HEK293 (cell line): Measurements from ENCODE around the gene NUFIP2.

Experiments
- GLI4 ChIP-seq: fragments of 450-650 bp; formaldehyde crosslinking; IDR thresholded peaks from 2 replicates; pipeline ENCODE4 v1.5.1; 2016; ENCODE audit warnings: missing biosample characterization, missing genetic modification characterization
- SALL2 ChIP-seq: fragments of 450-650 bp; formaldehyde crosslinking; IDR thresholded peaks from 2 replicates; pipeline ENCODE4 v1.5.0; 2017; ENCODE audit warnings: missing biosample characterization, mild to moderate bottlenecking, missing genetic modification characterization, borderline replicate concordance
- ZNF146 ChIP-seq: fragments of 450-650 bp; formaldehyde crosslinking; IDR thresholded peaks from 2 replicates; pipeline ENCODE4 v1.5.1; 2016; ENCODE audit warnings: missing biosample characterization, missing genetic modification characterization
- ZNF169 ChIP-seq: fragments of 450-650 bp; formaldehyde crosslinking; IDR thresholded peaks from 2 replicates; pipeline ENCODE4 v1.5.1; 2016; ENCODE audit warnings: missing biosample characterization, missing genetic modification characterization
- ZNF354C ChIP-seq: fragments of 450-650 bp; formaldehyde crosslinking; IDR thresholded peaks from 2 replicates; pipeline ENCODE4 v1.5.1; 2016; ENCODE audit warnings: missing biosample characterization, missing genetic modification characterization, low read depth, borderline replicate concordance
- ZNF558 ChIP-seq: fragments of 450-650 bp; formaldehyde crosslinking; IDR thresholded peaks from 2 replicates; pipeline ENCODE4 v1.5.1; 2016; ENCODE audit warnings: missing biosample characterization, missing genetic modification characterization
- TF ChIP-seq, protein P1 (sequence below): IDR thresholded peaks from 2 replicates; pipeline ENCODE4 v1.6.1; 2011; ENCODE audit warnings: mild to moderate bottlenecking, low read depth, low read length, borderline replicate concordance
- TF ChIP-seq, protein P2 (sequence below): fragments of 450-650 bp; formaldehyde crosslinking; IDR thresholded peaks from 2 replicates; pipeline ENCODE4 v1.5.1; 2016; ENCODE audit warnings: missing biosample characterization, missing genetic modification characterization
- TF ChIP-seq, protein P3 (sequence below): fragments of 450-650 bp; formaldehyde crosslinking; conservative IDR thresholded peaks from 2 replicates; pipeline ENCODE4 v1.5.1; 2016; ENCODE audit warnings: low read depth, missing biosample characterization, missing genetic modification characterization
- TF ChIP-seq, protein P4 (sequence below): fragments of 450-650 bp; formaldehyde crosslinking; IDR thresholded peaks from 2 replicates; pipeline ENCODE4 v1.5.1; 2016; ENCODE audit warnings: missing biosample characterization, missing genetic modification characterization

DNA sequence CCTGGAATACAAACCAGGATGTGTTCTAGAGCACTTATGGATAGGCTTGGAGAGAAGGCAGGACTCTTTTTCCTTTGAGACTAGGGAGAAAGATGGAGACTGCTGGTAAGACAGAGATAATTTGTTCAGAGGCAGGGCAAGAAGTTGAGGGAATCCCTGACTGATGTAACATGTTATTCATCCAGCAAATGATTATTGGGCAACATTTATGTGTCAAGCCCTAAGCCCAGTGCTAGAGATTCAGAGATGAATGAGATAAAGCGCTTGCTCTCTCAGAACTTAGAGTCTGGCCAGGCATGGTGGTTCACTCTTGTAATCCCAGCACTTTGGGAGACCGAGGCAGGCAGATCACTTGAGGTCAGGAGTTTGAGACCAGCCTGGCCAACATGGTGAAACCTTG lies 47.8 kb upstream of the NUFIP2 start:
- no peak for TF ChIP-seq GLI4 (tag by site-specific recombination)
- TF ChIP-seq ZNF146 (tag by site-specific recombination) = no peak
- no peak for TF ChIP-seq ZNF354C (tag by site-specific recombination)
- TF ChIP-seq, protein P1, sequence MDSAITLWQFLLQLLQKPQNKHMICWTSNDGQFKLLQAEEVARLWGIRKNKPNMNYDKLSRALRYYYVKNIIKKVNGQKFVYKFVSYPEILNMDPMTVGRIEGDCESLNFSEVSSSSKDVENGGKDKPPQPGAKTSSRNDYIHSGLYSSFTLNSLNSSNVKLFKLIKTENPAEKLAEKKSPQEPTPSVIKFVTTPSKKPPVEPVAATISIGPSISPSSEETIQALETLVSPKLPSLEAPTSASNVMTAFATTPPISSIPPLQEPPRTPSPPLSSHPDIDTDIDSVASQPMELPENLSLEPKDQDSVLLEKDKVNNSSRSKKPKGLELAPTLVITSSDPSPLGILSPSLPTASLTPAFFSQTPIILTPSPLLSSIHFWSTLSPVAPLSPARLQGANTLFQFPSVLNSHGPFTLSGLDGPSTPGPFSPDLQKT = no peak
- no peak for TF ChIP-seq ZNF169
- TF ChIP-seq, protein P2, sequence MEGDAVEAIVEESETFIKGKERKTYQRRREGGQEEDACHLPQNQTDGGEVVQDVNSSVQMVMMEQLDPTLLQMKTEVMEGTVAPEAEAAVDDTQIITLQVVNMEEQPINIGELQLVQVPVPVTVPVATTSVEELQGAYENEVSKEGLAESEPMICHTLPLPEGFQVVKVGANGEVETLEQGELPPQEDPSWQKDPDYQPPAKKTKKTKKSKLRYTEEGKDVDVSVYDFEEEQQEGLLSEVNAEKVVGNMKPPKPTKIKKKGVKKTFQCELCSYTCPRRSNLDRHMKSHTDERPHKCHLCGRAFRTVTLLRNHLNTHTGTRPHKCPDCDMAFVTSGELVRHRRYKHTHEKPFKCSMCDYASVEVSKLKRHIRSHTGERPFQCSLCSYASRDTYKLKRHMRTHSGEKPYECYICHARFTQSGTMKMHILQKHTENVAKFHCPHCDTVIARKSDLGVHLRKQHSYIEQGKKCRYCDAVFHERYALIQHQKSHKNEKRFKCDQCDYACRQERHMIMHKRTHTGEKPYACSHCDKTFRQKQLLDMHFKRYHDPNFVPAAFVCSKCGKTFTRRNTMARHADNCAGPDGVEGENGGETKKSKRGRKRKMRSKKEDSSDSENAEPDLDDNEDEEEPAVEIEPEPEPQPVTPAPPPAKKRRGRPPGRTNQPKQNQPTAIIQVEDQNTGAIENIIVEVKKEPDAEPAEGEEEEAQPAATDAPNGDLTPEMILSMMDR (tag by site-specific recombination) = no peak
- TF ChIP-seq, protein P3, sequence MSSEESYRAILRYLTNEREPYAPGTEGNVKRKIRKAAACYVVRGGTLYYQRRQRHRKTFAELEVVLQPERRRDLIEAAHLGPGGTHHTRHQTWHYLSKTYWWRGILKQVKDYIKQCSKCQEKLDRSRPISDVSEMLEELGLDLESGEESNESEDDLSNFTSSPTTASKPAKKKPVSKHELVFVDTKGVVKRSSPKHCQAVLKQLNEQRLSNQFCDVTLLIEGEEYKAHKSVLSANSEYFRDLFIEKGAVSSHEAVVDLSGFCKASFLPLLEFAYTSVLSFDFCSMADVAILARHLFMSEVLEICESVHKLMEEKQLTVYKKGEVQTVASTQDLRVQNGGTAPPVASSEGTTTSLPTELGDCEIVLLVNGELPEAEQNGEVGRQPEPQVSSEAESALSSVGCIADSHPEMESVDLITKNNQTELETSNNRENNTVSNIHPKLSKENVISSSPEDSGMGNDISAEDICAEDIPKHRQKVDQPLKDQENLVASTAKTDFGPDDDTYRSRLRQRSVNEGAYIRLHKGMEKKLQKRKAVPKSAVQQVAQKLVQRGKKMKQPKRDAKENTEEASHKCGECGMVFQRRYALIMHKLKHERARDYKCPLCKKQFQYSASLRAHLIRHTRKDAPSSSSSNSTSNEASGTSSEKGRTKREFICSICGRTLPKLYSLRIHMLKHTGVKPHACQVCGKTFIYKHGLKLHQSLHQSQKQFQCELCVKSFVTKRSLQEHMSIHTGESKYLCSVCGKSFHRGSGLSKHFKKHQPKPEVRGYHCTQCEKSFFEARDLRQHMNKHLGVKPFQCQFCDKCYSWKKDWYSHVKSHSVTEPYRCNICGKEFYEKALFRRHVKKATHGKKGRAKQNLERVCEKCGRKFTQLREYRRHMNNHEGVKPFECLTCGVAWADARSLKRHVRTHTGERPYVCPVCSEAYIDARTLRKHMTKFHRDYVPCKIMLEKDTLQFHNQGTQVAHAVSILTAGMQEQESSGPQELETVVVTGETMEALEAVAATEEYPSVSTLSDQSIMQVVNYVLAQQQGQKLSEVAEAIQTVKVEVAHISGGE (tag by site-specific recombination) = no peak
- TF ChIP-seq, protein P4, sequence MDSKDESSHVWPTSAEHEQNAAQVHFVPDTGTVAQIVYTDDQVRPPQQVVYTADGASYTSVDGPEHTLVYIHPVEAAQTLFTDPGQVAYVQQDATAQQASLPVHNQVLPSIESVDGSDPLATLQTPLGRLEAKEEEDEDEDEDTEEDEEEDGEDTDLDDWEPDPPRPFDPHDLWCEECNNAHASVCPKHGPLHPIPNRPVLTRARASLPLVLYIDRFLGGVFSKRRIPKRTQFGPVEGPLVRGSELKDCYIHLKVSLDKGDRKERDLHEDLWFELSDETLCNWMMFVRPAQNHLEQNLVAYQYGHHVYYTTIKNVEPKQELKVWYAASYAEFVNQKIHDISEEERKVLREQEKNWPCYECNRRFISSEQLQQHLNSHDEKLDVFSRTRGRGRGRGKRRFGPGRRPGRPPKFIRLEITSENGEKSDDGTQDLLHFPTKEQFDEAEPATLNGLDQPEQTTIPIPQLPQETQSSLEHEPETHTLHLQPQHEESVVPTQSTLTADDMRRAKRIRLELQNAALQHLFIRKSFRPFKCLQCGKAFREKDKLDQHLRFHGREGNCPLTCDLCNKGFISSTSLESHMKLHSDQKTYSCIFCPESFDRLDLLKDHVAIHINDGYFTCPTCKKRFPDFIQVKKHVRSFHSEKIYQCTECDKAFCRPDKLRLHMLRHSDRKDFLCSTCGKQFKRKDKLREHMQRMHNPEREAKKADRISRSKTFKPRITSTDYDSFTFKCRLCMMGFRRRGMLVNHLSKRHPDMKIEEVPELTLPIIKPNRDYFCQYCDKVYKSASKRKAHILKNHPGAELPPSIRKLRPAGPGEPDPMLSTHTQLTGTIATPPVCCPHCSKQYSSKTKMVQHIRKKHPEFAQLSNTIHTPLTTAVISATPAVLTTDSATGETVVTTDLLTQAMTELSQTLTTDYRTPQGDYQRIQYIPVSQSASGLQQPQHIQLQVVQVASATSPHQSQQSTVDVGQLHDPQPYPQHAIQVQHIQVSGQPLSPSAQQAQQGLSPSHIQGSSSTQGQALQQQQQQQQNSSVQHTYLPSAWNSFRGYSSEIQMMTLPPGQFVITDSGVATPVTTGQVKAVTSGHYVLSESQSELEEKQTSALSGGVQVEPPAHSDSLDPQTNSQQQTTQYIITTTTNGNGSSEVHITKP (tag by site-specific recombination) = no peak
- TF ChIP-seq SALL2 (tag by site-specific recombination) = no peak
- no peak for TF ChIP-seq ZNF558 (tag by site-specific recombination)
